SK-N-SH (cell line): ENCODE data around the gene MUC7. TPM values are rescaled to one million over a fixed set of nuclear protein-coding genes. Genes with fewer than 3 reads are reported as not detected.

Source experiments
- CTCF ChIA-PET: fragments of 300-600, 350-600 bp; formaldehyde crosslinking; extraction: SDS; loops from one replicate; lab custom pipeline; 2021; lab: Yijun Ruan, JAX
- POLR2A ChIA-PET: fragments of 350-600 bp; sonication (Branson Sonifier 250); formaldehyde crosslinking; extraction: SDS; loops from one replicate; lab custom pipeline; 2020; ENCODE audit warnings: antibody characterized with exemption, inconsistent platforms; lab: Yijun Ruan, JAX
- DNase-seq: peaks from one replicate; pipeline ENCODE4 v3.0.0; 2012
- H2AFZ ChIP-seq: fragments of 200-600 bp; sonication (generic); 2 replicates; pipeline ENCODE4 v1.8.1; 2016; ENCODE audit warnings: antibody characterized with exemption, mild to moderate bottlenecking, low read depth
- H3F3A ChIP-seq: fragments of 200-600 bp; sonication (generic); replicated peaks from 2 replicates; pipeline ENCODE3; 2016; ENCODE audit warnings: antibody characterized with exemption, mild to moderate bottlenecking; ENCODE audit not compliant: insufficient read depth
- H3K27ac ChIP-seq, 2 experiments: fragments of 200-500 bp in 1 of 2; fragments of 200-600 bp in 1 of 2; sonication (Bioruptor generic) in 1 of 2; sonication (generic), shearing (Covaris generic) in 1 of 2; 2 replicates each; pipeline versions ENCODE4 v1.5.1 to v1.6.1; 2014 to 2016; ENCODE audit warnings: low read depth in 2 of 2, inconsistent platforms in 1 of 2, low read length in 1 of 2, mild to moderate bottlenecking in 1 of 2, mixed read lengths in 1 of 2
- H3K27me3 ChIP-seq: fragments of 200-600 bp; sonication (generic), shearing (Covaris generic); 2 replicates; pipeline ENCODE4 v1.6.1; 2016; ENCODE audit warnings: mixed run types; ENCODE audit not compliant: insufficient read depth
- H3K36me3 ChIP-seq, 2 experiments: fragments of 200-500 bp in 1 of 2; fragments of 200-600 bp in 1 of 2; sonication (Bioruptor generic) in 1 of 2; sonication (generic) in 1 of 2; replicated peaks in 1 of 2; 2 replicates each; pipeline versions ENCODE3 to v1.5.1; 2014 to 2016; ENCODE audit warnings: low read length in 1 of 2, mild to moderate bottlenecking in 1 of 2; ENCODE audit not compliant: insufficient read depth in 2 of 2, control insufficient read depth in 1 of 2
- H3K4me1 ChIP-seq, 2 experiments: fragments of 200-500 bp in 1 of 2; fragments of 200-600 bp in 1 of 2; sonication (Bioruptor generic) in 1 of 2; sonication (generic), shearing (Covaris generic) in 1 of 2; 2 replicates each; pipeline versions ENCODE4 v1.5.1 to v1.6.1; 2014 to 2016; ENCODE audit warnings: low read depth in 1 of 2, low read length in 1 of 2, mixed run types in 1 of 2; ENCODE audit not compliant: insufficient read depth in 2 of 2, control insufficient read depth in 1 of 2
- H3K4me2 ChIP-seq: fragments of 200-600 bp; sonication (generic), shearing (Covaris generic); 2 replicates; pipeline ENCODE4 v1.6.1; 2017; ENCODE audit warnings: mixed run types
- H3K4me3 ChIP-seq, 2 experiments: fragments of 200-500 bp in 1 of 2; fragments of 200-600 bp in 1 of 2; sonication (Bioruptor generic) in 1 of 2; sonication (generic), shearing (Covaris generic) in 1 of 2; 2 replicates each; pipeline versions ENCODE4 v1.5.1 to v1.8.1; 2014 to 2016; ENCODE audit warnings: low read depth in 2 of 2, inconsistent platforms in 1 of 2, low read length in 1 of 2, mild to moderate bottlenecking in 1 of 2, mixed read lengths in 1 of 2, moderate library complexity in 1 of 2
- H3K79me2 ChIP-seq: fragments of 200-600 bp; sonication (generic); 2 replicates; pipeline ENCODE4 v1.8.1; 2017; ENCODE audit warnings: mild to moderate bottlenecking; ENCODE audit not compliant: insufficient read depth
- H3K9ac ChIP-seq: fragments of 200-600 bp; sonication (generic); 2 replicates; pipeline ENCODE4 v1.6.1; 2017; ENCODE audit warnings: mixed run types
- H3K9me2 ChIP-seq: fragments of 200-600 bp; sonication (generic); 2 replicates; pipeline ENCODE4 v1.6.1; 2017; ENCODE audit warnings: mixed run types
- H3K9me3 ChIP-seq: fragments of 200-600 bp; sonication (generic); 2 replicates; pipeline ENCODE4 v1.6.1; 2017; ENCODE audit warnings: mixed run types, mild to moderate bottlenecking, moderate library complexity
- H4K20me1 ChIP-seq: fragments of 200-600 bp; sonication (generic); 2 replicates; pipeline ENCODE4 v1.6.1; 2017; ENCODE audit warnings: mild to moderate bottlenecking, mixed run types; ENCODE audit not compliant: insufficient read depth
- CTCF ChIP-seq: fragments of 200-600 bp; sonication (generic); IDR thresholded peaks from 2 replicates; pipeline ENCODE4 v1.6.1; 2017; ENCODE audit warnings: antibody characterized with exemption, mild to moderate bottlenecking, moderate library complexity
- FOSL2 ChIP-seq: IDR thresholded peaks from 2 replicates; pipeline ENCODE4 v1.4.0; 2012; ENCODE audit warnings: low read depth, mild to moderate bottlenecking, moderate library complexity, borderline replicate concordance
- FOXJ3 ChIP-seq: sonication (generic); formaldehyde crosslinking; IDR thresholded peaks from 2 replicates; pipeline ENCODE4 v1.5.1; 2020; ENCODE audit warnings: mild to moderate bottlenecking, missing genetic modification reagents
- JUND ChIP-seq: IDR thresholded peaks from 2 replicates; pipeline ENCODE4 v1.4.0; 2012
- POLR2AphosphoS5 ChIP-seq: IDR thresholded peaks from 2 replicates; pipeline ENCODE4 v1.6.1; 2012; ENCODE audit warnings: low read depth, low read length
- RAD21 ChIP-seq: IDR thresholded peaks from 2 replicates; pipeline ENCODE4 v1.6.1; 2012; ENCODE audit warnings: mild to moderate bottlenecking, low read length
- RFX5 ChIP-seq: IDR thresholded peaks from 2 replicates; pipeline ENCODE4 v1.6.1; 2012; ENCODE audit warnings: mild to moderate bottlenecking, improper control_type of control experiment, low read length
- SIN3A ChIP-seq: IDR thresholded peaks from 2 replicates; pipeline ENCODE4 v1.6.1; 2012; ENCODE audit warnings: low read depth, mild to moderate bottlenecking, low read length, moderate library complexity, borderline replicate concordance
- SMC3 ChIP-seq: IDR thresholded peaks from 2 replicates; pipeline ENCODE4 v1.6.1; 2012; ENCODE audit warnings: low read depth, low read length, improper control_type of control experiment
- TCF12 ChIP-seq: IDR thresholded peaks from 2 replicates; pipeline ENCODE4 v1.4.0; 2012
- USF2 ChIP-seq: fragments of 150-350 bp; IDR thresholded peaks from 2 replicates; pipeline ENCODE4 v1.6.1; 2017; ENCODE audit warnings: antibody characterized with exemption, low read length, low read depth, borderline replicate concordance
- WGBS: methylation state at CpG from one replicate; pipeline ENCODE4 v1.1.6; 2017; ENCODE audit warnings: low lambda C conversion rate; 5-methylcytosine and 5-hydroxymethylcytosine counted together
- polyA plus RNA-seq, 3 experiments: library from polyadenylated mRNA; depleted of rRNA; stranded (reverse); fragments of >200 nt; gene quantifications; 2 replicates each; pipeline ENCODE4 v1.2.3, GENCODE V29; 2012
- TF ChIP-seq, protein P1 (sequence below): IDR thresholded peaks from 2 replicates; pipeline ENCODE4 v1.4.0; 2012; ENCODE audit warnings: low read depth, borderline replicate concordance

The MUC7 gene
- polyA plus RNA-seq, 1 of the 3 experiments (the other 2 are of a cell fraction) = not detected

- H3K36me3 ChIP-seq = no peaks in the 10 kb centered on the region
- H3K9me2 ChIP-seq = no peaks in the 10 kb centered on the region
- H3K79me2 ChIP-seq = no peaks in the 10 kb centered on the region
- H3K4me1 ChIP-seq = no peaks in the 10 kb centered on the region
- H3K4me2 ChIP-seq = no peak overlapping the region
- no peak for DNase-seq
- no peak overlapping the region for H3K4me3 ChIP-seq
- H3F3A ChIP-seq = no peaks in the 10 kb centered on the region
- H3K9me3 ChIP-seq = no peaks in the 10 kb centered on the region
- ChIA-PET POLR2A (no interaction called here), CTCF (no interaction called here)
- no peak overlapping the region for H2AFZ ChIP-seq
- TF ChIP-seq SMC3 (no peak), USF2 (no peak), JUND (no peak), SIN3A (no peak)
- no peak overlapping the region for H3K27ac ChIP-seq
- H3K9ac ChIP-seq = no peak overlapping the region
- H3K27me3 ChIP-seq = no peaks in the 10 kb centered on the region
- no peaks in the 10 kb centered on the region for H4K20me1 ChIP-seq
Measured at GRCh38 chr4:70426789-70427188, 45.2 kb upstream of the MUC7 start.

DNA sequence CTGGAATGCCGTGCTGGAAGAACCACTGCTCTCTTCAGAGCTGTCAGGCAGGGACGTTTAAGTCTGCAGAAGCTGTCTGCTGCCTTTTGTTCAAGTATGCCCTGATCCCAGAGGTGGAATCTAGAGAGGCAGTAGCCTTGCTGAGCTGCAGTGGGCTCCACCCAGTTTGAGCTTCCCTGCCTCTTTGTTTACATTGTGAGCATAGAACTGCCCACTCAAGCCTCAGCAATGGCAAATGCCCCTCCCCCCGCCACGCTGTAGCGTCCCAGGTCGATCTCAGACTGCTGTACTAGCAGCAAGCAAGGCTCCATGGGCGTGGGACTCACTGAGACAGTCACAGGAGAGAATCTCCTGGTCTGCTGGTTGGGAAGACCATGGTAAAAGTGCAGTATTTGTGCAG lies 34.8 kb upstream of the MUC7 start:
- no peaks in the 10 kb centered on the region for H3K4me1 ChIP-seq
- no peak overlapping the region for H2AFZ ChIP-seq
- H3K4me2 ChIP-seq = no peak overlapping the region
- H3K9me3 ChIP-seq = no peaks in the 10 kb centered on the region
- H3K79me2 ChIP-seq = no peaks in the 10 kb centered on the region
- no peaks in the 10 kb centered on the region for H4K20me1 ChIP-seq
- H3K36me3 ChIP-seq = no peaks in the 10 kb centered on the region
- no peaks in the 10 kb centered on the region for H3K27me3 ChIP-seq
- CTCF ChIA-PET = interaction anchor here (1.2 kb wide), 1 partner anchor 13 kb away, joined by 3 read pairs; no protein-coding TSS in a partner anchor
- no peak overlapping the region for H3K9ac ChIP-seq
- 7% methylated on average over 6 of the region's 7 CpGs for WGBS
- no peak for DNase-seq
- H3K27ac ChIP-seq = no peak overlapping the region
- TF ChIP-seq USF2 (no peak), CTCF (no peak), RAD21 (no peak), FOXJ3 (CRISPR knock-in tag) (no peak), RFX5 (no peak), SMC3 (no peak), POLR2AphosphoS5 (no peak), FOSL2 (no peak), TCF12 (no peak)
- TF ChIP-seq, protein P1, sequence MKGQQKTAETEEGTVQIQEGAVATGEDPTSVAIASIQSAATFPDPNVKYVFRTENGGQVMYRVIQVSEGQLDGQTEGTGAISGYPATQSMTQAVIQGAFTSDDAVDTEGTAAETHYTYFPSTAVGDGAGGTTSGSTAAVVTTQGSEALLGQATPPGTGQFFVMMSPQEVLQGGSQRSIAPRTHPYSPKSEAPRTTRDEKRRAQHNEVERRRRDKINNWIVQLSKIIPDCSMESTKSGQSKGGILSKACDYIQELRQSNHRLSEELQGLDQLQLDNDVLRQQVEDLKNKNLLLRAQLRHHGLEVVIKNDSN = no peak
- H3F3A ChIP-seq = no peaks in the 10 kb centered on the region
- no peak overlapping the region for H3K4me3 ChIP-seq
- POLR2A ChIA-PET = no interaction called here
- no peaks in the 10 kb centered on the region for H3K9me2 ChIP-seq
